HL-60 (cell line): ENCODE results near the gene PDE8B.
A peak's percentile ranks its signal among the peaks of the same experiment; 100 is the strongest.

Experiments
- DNase-seq, 2 experiments: peaks; one replicate each; pipeline ENCODE4 v3.0.0-alpha.2; 2010 to 2020; ENCODE audit warnings: low read depth in 1 of 2, low spot score in 1 of 2
- H3K27ac ChIP-seq: fragments of 250-450 bp; sonication (Bioruptor Pico); replicated peaks from 2 replicates; pipeline ENCODE4 v1.5.1; 2020; ENCODE audit warnings: mild to moderate bottlenecking, moderate library complexity
- H3K27me3 ChIP-seq: fragments of 250-450 bp; sonication (Bioruptor Pico); 2 replicates; pipeline ENCODE4 v1.5.1; 2021; ENCODE audit warnings: mild to moderate bottlenecking, moderate library complexity; ENCODE audit not compliant: insufficient read depth, poor library complexity, severe bottlenecking
- H3K4me3 ChIP-seq: replicated peaks from 2 replicates; pipeline ENCODE4 v1.5.1; 2011; ENCODE audit warnings: mild to moderate bottlenecking, control low read depth, low read length; ENCODE audit not compliant: insufficient read depth
- GABPA ChIP-seq: IDR thresholded peaks from 2 replicates; pipeline ENCODE4 v1.6.1; 2012; ENCODE audit warnings: low read depth
- POLR2AphosphoS5 ChIP-seq: IDR thresholded peaks from 2 replicates; pipeline ENCODE4 v1.6.1; 2012; ENCODE audit warnings: low read depth
- SPI1 ChIP-seq: IDR thresholded peaks from 2 replicates; pipeline ENCODE4 v1.6.1; 2012; ENCODE audit warnings: low read depth, mild to moderate bottlenecking, borderline replicate concordance
- TF ChIP-seq, protein P1 (sequence below): IDR thresholded peaks from 2 replicates; pipeline ENCODE4 v1.6.1; 2012; ENCODE audit warnings: low read depth; ENCODE audit not compliant: insufficient replicate concordance
- TF ChIP-seq, protein P2 (sequence below): IDR thresholded peaks from one replicate; pipeline ENCODE4 v1.5.1; 2011; ENCODE audit warnings: low read length, control low read depth, inconsistent platforms; ENCODE audit not compliant: insufficient read depth

The PDE8B gene

DNA sequence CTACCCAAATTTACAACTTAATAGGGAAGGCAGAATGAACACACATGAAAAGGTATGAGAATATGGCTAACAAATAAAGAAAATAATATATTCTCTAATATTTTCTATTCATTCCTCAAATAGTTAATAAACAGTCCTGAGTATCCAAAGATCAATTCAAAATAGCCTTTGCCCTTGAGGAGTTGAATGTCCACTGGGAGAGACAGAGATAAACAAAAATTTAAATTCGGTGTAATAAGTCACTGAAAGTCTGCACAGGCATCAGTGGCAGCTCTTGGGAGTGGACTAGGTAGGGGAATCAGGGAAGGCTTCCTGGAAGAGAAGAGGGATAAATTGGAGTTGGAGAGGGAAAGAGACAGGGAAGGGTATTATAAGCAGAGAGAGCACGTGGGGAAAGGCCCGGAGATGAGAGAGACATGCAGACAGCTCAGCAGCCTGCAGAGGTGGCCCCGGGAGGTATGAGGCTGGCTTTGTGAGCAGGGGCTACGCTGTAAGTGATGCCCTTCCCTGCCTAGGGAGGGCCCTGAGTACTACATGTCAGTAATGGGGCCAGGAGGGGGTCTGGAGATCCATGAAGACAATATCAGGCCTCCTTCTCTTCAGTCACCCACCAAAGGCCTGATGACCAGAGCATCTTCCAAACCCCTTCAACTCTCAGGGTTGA lies 137.1 kb downstream of the PDE8B start:
- no peaks in the 10 kb centered on the region for H3K27me3 ChIP-seq
- no peak overlapping the region for H3K4me3 ChIP-seq
- DNase-seq = no peak
- TF ChIP-seq GABPA (no peak), POLR2AphosphoS5 (no peak), SPI1 (no peak)
- TF ChIP-seq, protein P1, sequence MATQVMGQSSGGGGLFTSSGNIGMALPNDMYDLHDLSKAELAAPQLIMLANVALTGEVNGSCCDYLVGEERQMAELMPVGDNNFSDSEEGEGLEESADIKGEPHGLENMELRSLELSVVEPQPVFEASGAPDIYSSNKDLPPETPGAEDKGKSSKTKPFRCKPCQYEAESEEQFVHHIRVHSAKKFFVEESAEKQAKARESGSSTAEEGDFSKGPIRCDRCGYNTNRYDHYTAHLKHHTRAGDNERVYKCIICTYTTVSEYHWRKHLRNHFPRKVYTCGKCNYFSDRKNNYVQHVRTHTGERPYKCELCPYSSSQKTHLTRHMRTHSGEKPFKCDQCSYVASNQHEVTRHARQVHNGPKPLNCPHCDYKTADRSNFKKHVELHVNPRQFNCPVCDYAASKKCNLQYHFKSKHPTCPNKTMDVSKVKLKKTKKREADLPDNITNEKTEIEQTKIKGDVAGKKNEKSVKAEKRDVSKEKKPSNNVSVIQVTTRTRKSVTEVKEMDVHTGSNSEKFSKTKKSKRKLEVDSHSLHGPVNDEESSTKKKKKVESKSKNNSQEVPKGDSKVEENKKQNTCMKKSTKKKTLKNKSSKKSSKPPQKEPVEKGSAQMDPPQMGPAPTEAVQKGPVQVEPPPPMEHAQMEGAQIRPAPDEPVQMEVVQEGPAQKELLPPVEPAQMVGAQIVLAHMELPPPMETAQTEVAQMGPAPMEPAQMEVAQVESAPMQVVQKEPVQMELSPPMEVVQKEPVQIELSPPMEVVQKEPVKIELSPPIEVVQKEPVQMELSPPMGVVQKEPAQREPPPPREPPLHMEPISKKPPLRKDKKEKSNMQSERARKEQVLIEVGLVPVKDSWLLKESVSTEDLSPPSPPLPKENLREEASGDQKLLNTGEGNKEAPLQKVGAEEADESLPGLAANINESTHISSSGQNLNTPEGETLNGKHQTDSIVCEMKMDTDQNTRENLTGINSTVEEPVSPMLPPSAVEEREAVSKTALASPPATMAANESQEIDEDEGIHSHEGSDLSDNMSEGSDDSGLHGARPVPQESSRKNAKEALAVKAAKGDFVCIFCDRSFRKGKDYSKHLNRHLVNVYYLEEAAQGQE = no peak
- TF ChIP-seq, protein P2, sequence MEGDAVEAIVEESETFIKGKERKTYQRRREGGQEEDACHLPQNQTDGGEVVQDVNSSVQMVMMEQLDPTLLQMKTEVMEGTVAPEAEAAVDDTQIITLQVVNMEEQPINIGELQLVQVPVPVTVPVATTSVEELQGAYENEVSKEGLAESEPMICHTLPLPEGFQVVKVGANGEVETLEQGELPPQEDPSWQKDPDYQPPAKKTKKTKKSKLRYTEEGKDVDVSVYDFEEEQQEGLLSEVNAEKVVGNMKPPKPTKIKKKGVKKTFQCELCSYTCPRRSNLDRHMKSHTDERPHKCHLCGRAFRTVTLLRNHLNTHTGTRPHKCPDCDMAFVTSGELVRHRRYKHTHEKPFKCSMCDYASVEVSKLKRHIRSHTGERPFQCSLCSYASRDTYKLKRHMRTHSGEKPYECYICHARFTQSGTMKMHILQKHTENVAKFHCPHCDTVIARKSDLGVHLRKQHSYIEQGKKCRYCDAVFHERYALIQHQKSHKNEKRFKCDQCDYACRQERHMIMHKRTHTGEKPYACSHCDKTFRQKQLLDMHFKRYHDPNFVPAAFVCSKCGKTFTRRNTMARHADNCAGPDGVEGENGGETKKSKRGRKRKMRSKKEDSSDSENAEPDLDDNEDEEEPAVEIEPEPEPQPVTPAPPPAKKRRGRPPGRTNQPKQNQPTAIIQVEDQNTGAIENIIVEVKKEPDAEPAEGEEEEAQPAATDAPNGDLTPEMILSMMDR = no peak
- H3K27ac ChIP-seq = no peak overlapping the region

DNA sequence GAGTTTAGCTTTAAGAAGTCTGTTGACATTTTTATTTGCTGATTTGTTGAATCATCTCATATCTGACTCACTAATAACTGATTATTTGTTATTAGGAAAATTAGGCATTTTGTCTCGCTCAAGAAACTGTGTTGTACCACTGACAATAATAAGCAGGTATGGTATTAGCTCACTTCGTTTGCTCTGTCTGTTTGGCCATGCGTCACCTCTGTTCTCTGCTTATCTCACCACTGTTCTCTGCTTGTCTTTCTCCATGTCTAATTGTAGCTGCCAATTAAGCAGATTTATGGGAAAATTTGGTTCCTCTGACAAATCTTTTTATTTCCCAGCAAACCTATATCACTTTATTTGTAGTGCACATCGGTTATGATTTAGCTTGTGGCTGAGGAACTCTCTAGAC lies 142.8 kb downstream of the PDE8B start:
- H3K4me3 ChIP-seq = no peak overlapping the region
- no peak for DNase-seq
- H3K27me3 ChIP-seq = no peaks in the 10 kb centered on the region
- no peak overlapping the region for H3K27ac ChIP-seq
- TF ChIP-seq SPI1 (no peak), GABPA (no peak), POLR2AphosphoS5 (no peak)
- TF ChIP-seq, protein P2 = no peak

DNA sequence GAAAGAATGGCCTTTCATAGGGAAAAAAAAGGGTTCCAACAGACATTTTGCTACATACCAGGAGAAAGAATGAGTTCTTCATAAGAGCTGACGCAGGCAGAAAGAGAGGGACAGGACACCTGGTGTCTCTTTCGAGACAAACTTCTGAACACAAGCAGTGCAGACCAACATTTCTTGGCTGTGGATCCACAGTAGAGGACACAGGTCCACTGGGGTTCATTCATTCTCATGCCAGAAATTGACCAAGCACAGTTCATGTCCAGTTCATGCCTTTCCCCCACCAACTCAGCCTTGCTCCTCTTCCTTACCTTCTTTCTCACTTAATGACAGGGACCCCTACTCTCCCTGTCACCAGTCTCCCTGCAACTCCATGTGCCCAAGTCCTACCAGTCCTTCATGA lies 144.0 kb downstream of the PDE8B start:
- no peaks in the 10 kb centered on the region for H3K27me3 ChIP-seq
- TF ChIP-seq SPI1 = no peak
- TF ChIP-seq, protein P1 = no peak
- TF ChIP-seq, protein P2 = no peak
- TF ChIP-seq POLR2AphosphoS5 = no peak
- TF ChIP-seq GABPA = no peak

DNA sequence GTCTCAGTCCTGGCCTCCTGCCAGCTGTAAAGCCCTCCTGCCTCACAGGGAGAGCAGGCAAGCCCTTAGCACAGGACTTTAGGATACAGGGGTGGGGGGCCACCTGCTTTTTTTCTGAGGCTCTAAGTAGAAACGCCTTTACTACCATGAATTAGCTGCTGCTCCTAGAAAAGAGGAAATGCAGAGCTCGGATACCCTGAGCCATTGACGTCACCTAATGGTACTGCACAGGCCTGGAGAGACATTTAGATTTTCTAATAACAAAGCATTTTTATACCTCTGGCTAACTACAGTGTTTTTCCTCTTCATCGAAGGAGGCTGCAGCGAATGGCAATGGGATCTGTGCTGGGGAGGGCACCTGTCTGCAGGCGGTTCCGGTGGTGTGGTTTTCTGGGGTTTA lies 144.6 kb downstream of the PDE8B start:
- Histone ChIP-seq H3K27me3 (no peaks in the 10 kb centered on the region), H3K4me3 (no peak overlapping the region), H3K27ac (no peak overlapping the region)
- TF ChIP-seq GABPA (no peak), SPI1 (peak; percentile 71; the same call in 1 of the 2 replicates)
- DNase-seq = no peak

More for the DNA sequence above, 144.0 kb downstream of the PDE8B start:
- no peak for DNase-seq
- Histone ChIP-seq H3K4me3 (no peak overlapping the region), H3K27ac (no peak overlapping the region)
